ENCODE measurements around the gene MYO15A. TPM values are rescaled to one million over a fixed set of nuclear protein-coding genes. Genes with fewer than 3 reads are reported as not detected.

The MYO15A gene
- total RNA-seq, 1 donor from 2014 or later = 6.1 TPM

GRCh38 chr17:18143044-18143936 lies 34.7 kb downstream of the MYO15A start:
- Histone ChIP-seq H3K4me3 (no peak overlapping the region), H3K9me3 (no peaks in the 10 kb centered on the region), H3K36me3 (no peaks in the 10 kb centered on the region), H3K27ac (no peak overlapping the region), H3K4me1 (no peaks in the 10 kb centered on the region), H3K27me3 (no peaks in the 10 kb centered on the region)
- DNase-seq (ENCODE audit: extremely low spot score in 2 of 2) = no peak
- TF ChIP-seq POLR2AphosphoS5 (IDR thresholded peaks at IDR 0.05; ENCODE audit: insufficient read depth in 1 of 2, low read depth in 1 of 2) (no peak), POLR2A (IDR thresholded peaks at IDR 0.05) (no peak)
- TF ChIP-seq, protein P1, sequence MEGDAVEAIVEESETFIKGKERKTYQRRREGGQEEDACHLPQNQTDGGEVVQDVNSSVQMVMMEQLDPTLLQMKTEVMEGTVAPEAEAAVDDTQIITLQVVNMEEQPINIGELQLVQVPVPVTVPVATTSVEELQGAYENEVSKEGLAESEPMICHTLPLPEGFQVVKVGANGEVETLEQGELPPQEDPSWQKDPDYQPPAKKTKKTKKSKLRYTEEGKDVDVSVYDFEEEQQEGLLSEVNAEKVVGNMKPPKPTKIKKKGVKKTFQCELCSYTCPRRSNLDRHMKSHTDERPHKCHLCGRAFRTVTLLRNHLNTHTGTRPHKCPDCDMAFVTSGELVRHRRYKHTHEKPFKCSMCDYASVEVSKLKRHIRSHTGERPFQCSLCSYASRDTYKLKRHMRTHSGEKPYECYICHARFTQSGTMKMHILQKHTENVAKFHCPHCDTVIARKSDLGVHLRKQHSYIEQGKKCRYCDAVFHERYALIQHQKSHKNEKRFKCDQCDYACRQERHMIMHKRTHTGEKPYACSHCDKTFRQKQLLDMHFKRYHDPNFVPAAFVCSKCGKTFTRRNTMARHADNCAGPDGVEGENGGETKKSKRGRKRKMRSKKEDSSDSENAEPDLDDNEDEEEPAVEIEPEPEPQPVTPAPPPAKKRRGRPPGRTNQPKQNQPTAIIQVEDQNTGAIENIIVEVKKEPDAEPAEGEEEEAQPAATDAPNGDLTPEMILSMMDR (IDR thresholded peaks at IDR 0.05) = no peak
- intact Hi-C loops (cut with DNase I) = no loop called here

DNA sequence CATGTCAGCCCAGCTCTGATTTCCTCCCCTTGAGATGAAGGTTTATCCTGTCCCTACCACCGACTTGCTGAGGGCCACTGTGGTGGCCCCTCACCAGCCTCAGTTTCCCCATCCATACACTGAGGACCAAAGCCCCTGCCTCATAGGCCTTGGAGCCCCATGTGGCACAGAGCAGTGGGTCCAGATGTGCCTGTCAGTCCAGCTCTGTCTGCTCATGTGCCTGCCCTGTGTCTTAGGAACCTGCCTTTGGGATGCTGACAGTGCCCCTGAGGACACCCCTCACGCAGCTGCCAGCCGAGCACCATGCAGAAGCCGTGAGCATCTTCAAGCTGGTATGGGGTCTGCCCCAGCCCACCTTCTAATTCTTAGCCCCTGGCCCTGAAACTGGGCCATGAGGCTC lies 35.7 kb downstream of the MYO15A start:
- Histone ChIP-seq H3K4me3 (no peak overlapping the region), H3K9me3 (no peaks in the 10 kb centered on the region), H3K27ac (no peak overlapping the region), H3K36me3 (no peaks in the 10 kb centered on the region), H3K27me3 (no peaks in the 10 kb centered on the region), H3K4me1 (no peaks in the 10 kb centered on the region)
- intact Hi-C loops (cut with DNase I) = no loop called here
- DNase-seq (ENCODE audit: extremely low spot score in 2 of 2) = no peak
- TF ChIP-seq POLR2AphosphoS5 (IDR thresholded peaks at IDR 0.05; ENCODE audit: insufficient read depth in 1 of 2, low read depth in 1 of 2) = no peak
- TF ChIP-seq, protein P1 (IDR thresholded peaks at IDR 0.05) = no peak
- TF ChIP-seq POLR2A (IDR thresholded peaks at IDR 0.05) = no peak

GRCh38 chr17:18144855-18145254 lies 36.3 kb downstream of the MYO15A start:
- Histone ChIP-seq H3K9me3 (no peaks in the 10 kb centered on the region), H3K27ac (no peak overlapping the region), H3K4me1 (no peaks in the 10 kb centered on the region), H3K4me3 (no peak overlapping the region), H3K27me3 (no peaks in the 10 kb centered on the region), H3K36me3 (no peaks in the 10 kb centered on the region)
- TF ChIP-seq POLR2A (IDR thresholded peaks at IDR 0.05) (no peak), POLR2AphosphoS5 (IDR thresholded peaks at IDR 0.05; ENCODE audit: insufficient read depth in 1 of 2, low read depth in 1 of 2) (no peak)
- TF ChIP-seq, protein P1 (IDR thresholded peaks at IDR 0.05) = no peak
- intact Hi-C loops (cut with DNase I) = no loop called here
- no peak for DNase-seq (ENCODE audit: extremely low spot score in 2 of 2)

GRCh38 chr17:18145811-18146210 lies 37.3 kb downstream of the MYO15A start:
- no peaks in the 10 kb centered on the region for H3K9me3 ChIP-seq

More at GRCh38 chr17:18145811-18146210, 37.3 kb downstream of the MYO15A start:
- Histone ChIP-seq H3K4me3 (no peak overlapping the region), H3K36me3 (no peaks in the 10 kb centered on the region), H3K4me1 (no peaks in the 10 kb centered on the region), H3K27ac (no peak overlapping the region), H3K27me3 (no peaks in the 10 kb centered on the region)
- intact Hi-C loops (cut with DNase I) = no loop called here
- no peak for DNase-seq (ENCODE audit: extremely low spot score in 2 of 2)
- TF ChIP-seq POLR2AphosphoS5 (IDR thresholded peaks at IDR 0.05; ENCODE audit: insufficient read depth in 1 of 2, low read depth in 1 of 2) = no peak
- TF ChIP-seq, protein P1 (IDR thresholded peaks at IDR 0.05) = no peak
- no peak for TF ChIP-seq POLR2A (IDR thresholded peaks at IDR 0.05)
